Fibroblast of lung (primary cell): Measurements from ENCODE around the gene TLE2. TPM values are rescaled to one million over a fixed set of nuclear protein-coding genes. Genes with fewer than 3 reads are reported as not detected.

Experiments used
- DNase-seq, 2 donors: peaks; one replicate each; pipeline versions ENCODE4 v3.0.0 to v3.0.0-alpha.2; 2010; ENCODE audit warnings: low read depth in 2 of 2
- H2AFZ ChIP-seq: 2 replicates; pipeline ENCODE4 v1.5.1; 2012; ENCODE audit warnings: low read length, control low read depth, inconsistent platforms
- H3K27ac ChIP-seq: 2 replicates; pipeline ENCODE4 v1.5.1; 2011; ENCODE audit warnings: low read length, control low read depth; ENCODE audit not compliant: insufficient read depth
- H3K27me3 ChIP-seq: 2 replicates; pipeline ENCODE4 v1.5.1; 2011; ENCODE audit warnings: mild to moderate bottlenecking, low read length; ENCODE audit not compliant: control insufficient read depth, insufficient read depth
- H3K36me3 ChIP-seq: 2 replicates; pipeline ENCODE4 v1.5.1; 2011; ENCODE audit warnings: low read length; ENCODE audit not compliant: control insufficient read depth, insufficient read depth
- H3K4me1 ChIP-seq: 2 replicates; pipeline ENCODE4 v1.5.1; 2011; ENCODE audit warnings: low read length; ENCODE audit not compliant: control insufficient read depth, insufficient read depth; ENCODE audit errors: extremely low read depth
- H3K4me2 ChIP-seq: 2 replicates; pipeline ENCODE4 v1.5.1; 2011; ENCODE audit warnings: low read length, control low read depth; ENCODE audit not compliant: insufficient read depth; ENCODE audit errors: extremely low read depth
- H3K4me3 ChIP-seq, 4 experiments: fragments of 200-600 bp in 1 of 4; sonication (generic) in 1 of 4; replicated peaks in 1 of 4; 2 replicates each; pipeline ENCODE4 v1.5.1; 2011 to 2016; ENCODE audit warnings: low read length in 4 of 4, low read depth in 3 of 4, mild to moderate bottlenecking in 3 of 4, control low read depth in 2 of 4, inconsistent platforms in 1 of 4, mixed read lengths in 1 of 4; ENCODE audit not compliant: insufficient read depth in 1 of 4; ENCODE audit errors: control extremely low read depth in 1 of 4
- H3K79me2 ChIP-seq: 2 replicates; pipeline ENCODE4 v1.5.1; 2012; ENCODE audit warnings: mild to moderate bottlenecking, low read length, inconsistent platforms; ENCODE audit not compliant: control insufficient read depth, insufficient read depth
- H3K9ac ChIP-seq: 2 replicates; pipeline ENCODE4 v1.5.1; 2011; ENCODE audit warnings: mild to moderate bottlenecking, low read length, control low read depth; ENCODE audit not compliant: insufficient read depth
- H3K9me3 ChIP-seq: 2 replicates; pipeline ENCODE4 v1.5.1; 2012; ENCODE audit warnings: low read depth, low read length; ENCODE audit not compliant: control insufficient read depth, insufficient read depth
- H4K20me1 ChIP-seq: 2 replicates; pipeline ENCODE4 v1.5.1; 2011; ENCODE audit warnings: low read length; ENCODE audit not compliant: control insufficient read depth, insufficient read depth; ENCODE audit errors: extremely low read depth
- EZH2 ChIP-seq: IDR thresholded peaks from 2 replicates; pipeline ENCODE4 v1.5.1; 2012; ENCODE audit warnings: low read length, control low read depth, mild to moderate bottlenecking; ENCODE audit errors: missing control alignments
- polyA plus RNA-seq, 2 donors: library from polyadenylated mRNA; depleted of rRNA in 1 of 2; stranded (reverse) in 1 of 2; unstranded in 1 of 2; fragments of >200 nt; gene quantifications; 2 replicates each; pipeline ENCODE4 v1.2.1, GENCODE V29; 2011 to 2012; ENCODE audit warnings: missing spikeins in 1 of 2
- total RNA-seq: library from RNA; depleted of rRNA; stranded (reverse); fragments of >200 nt; gene quantifications from 2 replicates; pipeline ENCODE4 v1.2.1, GENCODE V29; 2014
- TF ChIP-seq, protein P1 (sequence below), 2 donors: IDR thresholded peaks in 1 of 2; conservative IDR thresholded peaks in 1 of 2; 1 replicate in 1 of 2; 2 replicates in 1 of 2; pipeline ENCODE4 v1.5.1; 2011 to 2012; ENCODE audit warnings: low read length in 2 of 2, control low read depth in 1 of 2, inconsistent platforms in 1 of 2, low read depth in 1 of 2, mild to moderate bottlenecking in 1 of 2

TLE2 gene
- total and polyA plus RNA-seq, 2 donors (not counting 1 experiment from before 2014, with no cell fraction given) = 1.8 to 3.8 TPM

- no peak overlapping the region for H3K4me2 ChIP-seq
- peak; percentile 8 to 71 for DNase-seq
- H3K79me2 ChIP-seq = no peaks in the 10 kb centered on the region
- no peaks in the 10 kb centered on the region for H3K4me1 ChIP-seq
- H3K27me3 ChIP-seq = no peaks in the 10 kb centered on the region
- TF ChIP-seq EZH2 = no peak
- TF ChIP-seq, protein P1, sequence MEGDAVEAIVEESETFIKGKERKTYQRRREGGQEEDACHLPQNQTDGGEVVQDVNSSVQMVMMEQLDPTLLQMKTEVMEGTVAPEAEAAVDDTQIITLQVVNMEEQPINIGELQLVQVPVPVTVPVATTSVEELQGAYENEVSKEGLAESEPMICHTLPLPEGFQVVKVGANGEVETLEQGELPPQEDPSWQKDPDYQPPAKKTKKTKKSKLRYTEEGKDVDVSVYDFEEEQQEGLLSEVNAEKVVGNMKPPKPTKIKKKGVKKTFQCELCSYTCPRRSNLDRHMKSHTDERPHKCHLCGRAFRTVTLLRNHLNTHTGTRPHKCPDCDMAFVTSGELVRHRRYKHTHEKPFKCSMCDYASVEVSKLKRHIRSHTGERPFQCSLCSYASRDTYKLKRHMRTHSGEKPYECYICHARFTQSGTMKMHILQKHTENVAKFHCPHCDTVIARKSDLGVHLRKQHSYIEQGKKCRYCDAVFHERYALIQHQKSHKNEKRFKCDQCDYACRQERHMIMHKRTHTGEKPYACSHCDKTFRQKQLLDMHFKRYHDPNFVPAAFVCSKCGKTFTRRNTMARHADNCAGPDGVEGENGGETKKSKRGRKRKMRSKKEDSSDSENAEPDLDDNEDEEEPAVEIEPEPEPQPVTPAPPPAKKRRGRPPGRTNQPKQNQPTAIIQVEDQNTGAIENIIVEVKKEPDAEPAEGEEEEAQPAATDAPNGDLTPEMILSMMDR (conservative IDR thresholded peaks at IDR 0.05 in 1 of 2, IDR thresholded peaks at IDR 0.05 in 1 of 2; ENCODE audit: low read depth in 1 of 2, low read length in 2 of 2) = no peak
- H3K4me3 ChIP-seq = no peak overlapping the region
- H2AFZ ChIP-seq = no peak overlapping the region
- no peak overlapping the region for H3K27ac ChIP-seq
- no peaks in the 10 kb centered on the region for H3K9me3 ChIP-seq
- no peaks in the 10 kb centered on the region for H3K36me3 ChIP-seq
- no peaks in the 10 kb centered on the region for H4K20me1 ChIP-seq
- no peak overlapping the region for H3K9ac ChIP-seq
Measured at GRCh38 chr19:2970201-2970835, 58.8 kb downstream of the TLE2 start.

- peak; percentile 11 to 65 for DNase-seq
- no peak for TF ChIP-seq EZH2
- TF ChIP-seq, protein P1 (conservative IDR thresholded peaks at IDR 0.05 in 1 of 2, IDR thresholded peaks at IDR 0.05 in 1 of 2; ENCODE audit: low read depth in 1 of 2, low read length in 2 of 2) = no peak
- no peak overlapping the region for H3K4me2 ChIP-seq
- no peak overlapping the region for H2AFZ ChIP-seq
- no peaks in the 10 kb centered on the region for H3K9me3 ChIP-seq
- H3K79me2 ChIP-seq = no peaks in the 10 kb centered on the region
- H3K27me3 ChIP-seq = no peaks in the 10 kb centered on the region
- H3K36me3 ChIP-seq = no peaks in the 10 kb centered on the region
- H3K4me1 ChIP-seq = no peaks in the 10 kb centered on the region
- H4K20me1 ChIP-seq = no peaks in the 10 kb centered on the region
- no peak overlapping the region for H3K9ac ChIP-seq
- no peak overlapping the region for H3K4me3 ChIP-seq
- no peak overlapping the region for H3K27ac ChIP-seq
Measured at GRCh38 chr19:2969104-2969504, 60.0 kb downstream of the TLE2 start.

GRCh38 chr19:2967972-2968371, 61.1 kb downstream of the TLE2 start:
- Histone ChIP-seq H3K36me3 (no peaks in the 10 kb centered on the region), H3K4me1 (no peaks in the 10 kb centered on the region), H3K27ac (no peak overlapping the region), H3K9me3 (no peaks in the 10 kb centered on the region), H3K9ac (no peak overlapping the region), H3K79me2 (no peaks in the 10 kb centered on the region), H2AFZ (no peak overlapping the region), H4K20me1 (no peaks in the 10 kb centered on the region), H3K4me2 (no peak overlapping the region), H3K4me3 (no peak overlapping the region), H3K27me3 (no peaks in the 10 kb centered on the region)
- no peak for TF ChIP-seq EZH2
- TF ChIP-seq, protein P1 (conservative IDR thresholded peaks at IDR 0.05 in 1 of 2, IDR thresholded peaks at IDR 0.05 in 1 of 2; ENCODE audit: low read depth in 1 of 2, low read length in 2 of 2) = no peak
- no peak for DNase-seq
